OCI-M1 (cell line): ENCODE data around the gene GPER1.
"Not testable (repeated sequence)": the region's sequence is repeated elsewhere in the genome, so short reads cannot be mapped to it uniquely, and the experiment has no call there.

Experiments
- DNase-seq: peaks from one replicate; lab custom pipeline; 2025; lab: John Stamatoyannopoulos, UW

The GPER1 gene

GRCh38 chr7:1120791-1121190 lies 32.9 kb downstream of the GPER1 start:
- no peak for DNase-seq

- no peak for DNase-seq
Measured at GRCh38 chr7:1121476-1121875, 33.6 kb downstream of the GPER1 start.

- no peak for DNase-seq
Measured at GRCh38 chr7:1121886-1122831, 34.2 kb downstream of the GPER1 start.

GRCh38 chr7:1122832-1123501 lies 35.1 kb downstream of the GPER1 start:
- DNase-seq = no peak

- DNase-seq = no peak
Measured at GRCh38 chr7:1123715-1124114, 35.8 kb downstream of the GPER1 start.

- no peak for DNase-seq
Measured at GRCh38 chr7:1124164-1124563, 36.3 kb downstream of the GPER1 start.

GRCh38 chr7:1124816-1125602 lies 37.1 kb downstream of the GPER1 start:
- DNase-seq = no peak

GRCh38 chr7:1125603-1125969 lies 37.7 kb downstream of the GPER1 start:
- DNase-seq = no peak

GRCh38 chr7:1127001-1127400 lies 39.1 kb downstream of the GPER1 start:
- no peak for DNase-seq

GRCh38 chr7:1129431-1129830 lies 41.5 kb downstream of the GPER1 start:
- DNase-seq = no peak

GRCh38 chr7:1130021-1130990 lies 42.4 kb downstream of the GPER1 start:
- DNase-seq = no peak

- DNase-seq = no peak
Measured at GRCh38 chr7:1131471-1132265, 43.8 kb downstream of the GPER1 start.

- DNase-seq = no peak
Measured at GRCh38 chr7:1134951-1135350, 47.0 kb downstream of the GPER1 start.

GRCh38 chr7:1136841-1137516 lies 49.1 kb downstream of the GPER1 start:
- DNase-seq = peak; percentile 33

GRCh38 chr7:1137517-1138167 lies 49.7 kb downstream of the GPER1 start:
- DNase-seq = no peak

GRCh38 chr7:1140476-1141104 lies 52.7 kb downstream of the GPER1 start:
- no peak for DNase-seq

GRCh38 chr7:1141651-1142050 lies 53.7 kb downstream of the GPER1 start:
- DNase-seq = no peak

- DNase-seq = no peak
Measured at GRCh38 chr7:1142051-1142635, 54.2 kb downstream of the GPER1 start.

GRCh38 chr7:1143031-1143430 lies 55.1 kb downstream of the GPER1 start:
- DNase-seq = not testable (repeated sequence)
